Mesenchymal stem cell (in vitro differentiated cells and primary cell): Measurements from ENCODE around the gene KCNQ5.

Experiments
- DNase-seq: peaks from one replicate; pipeline ENCODE4 v3.0.0-alpha.2; 2013
- H2AFZ ChIP-seq: one replicate; pipeline ENCODE4 v1.6.1; 2013; ENCODE audit warnings: low read depth, mild to moderate bottlenecking, control low read depth, inconsistent platforms, low read length, moderate library complexity
- H2AK5ac ChIP-seq: 2 replicates; pipeline ENCODE4 v1.6.1; 2013; ENCODE audit warnings: low read length, moderate library complexity, mild to moderate bottlenecking, inconsistent platforms; ENCODE audit not compliant: severe bottlenecking
- H2BK120ac ChIP-seq: one replicate; pipeline ENCODE4 v1.6.1; 2013; ENCODE audit warnings: low read depth, mild to moderate bottlenecking, inconsistent platforms, low read length, moderate library complexity
- H2BK12ac ChIP-seq, 2 experiments: one replicate each; pipeline ENCODE4 v1.6.1; 2013; ENCODE audit warnings: inconsistent platforms in 2 of 2, low read length in 2 of 2, mild to moderate bottlenecking in 2 of 2, moderate library complexity in 2 of 2, control low read depth in 1 of 2
- H2BK15ac ChIP-seq: one replicate; pipeline ENCODE4 v1.6.1; 2013; ENCODE audit warnings: mild to moderate bottlenecking, low read depth, inconsistent platforms; ENCODE audit not compliant: poor library complexity, severe bottlenecking
- H2BK5ac ChIP-seq: 2 replicates; pipeline ENCODE4 v1.6.1; 2013; ENCODE audit warnings: low read depth, mild to moderate bottlenecking, low read length, control low read depth, inconsistent platforms; ENCODE audit not compliant: poor library complexity, severe bottlenecking
- H3K14ac ChIP-seq, 2 experiments: one replicate each; pipeline ENCODE4 v1.6.1; 2013; ENCODE audit warnings: inconsistent platforms in 2 of 2, low read length in 2 of 2, control low read depth in 1 of 2, mild to moderate bottlenecking in 1 of 2, moderate library complexity in 1 of 2
- H3K18ac ChIP-seq, 2 experiments: one replicate each; pipeline ENCODE4 v1.6.1; 2013; ENCODE audit warnings: inconsistent platforms in 2 of 2, low read length in 2 of 2, control low read depth in 1 of 2, low read depth in 1 of 2, mild to moderate bottlenecking in 1 of 2
- H3K23ac ChIP-seq, 2 experiments: one replicate each; pipeline ENCODE4 v1.6.1; 2013; ENCODE audit warnings: inconsistent platforms in 2 of 2, low read length in 2 of 2, mild to moderate bottlenecking in 2 of 2, moderate library complexity in 2 of 2, control low read depth in 1 of 2
- H3K27ac ChIP-seq: 2 replicates; pipeline ENCODE4 v1.5.1; 2013; ENCODE audit warnings: mild to moderate bottlenecking, moderate library complexity, low read length, control low read depth, inconsistent platforms; ENCODE audit not compliant: poor library complexity, severe bottlenecking
- H3K27me3 ChIP-seq, 2 experiments: 2 replicates each; pipeline versions ENCODE4 v1.6.1 to v1.7.0; 2013; ENCODE audit warnings: low read length in 2 of 2, mild to moderate bottlenecking in 2 of 2, moderate library complexity in 2 of 2, control low read depth in 1 of 2, inconsistent platforms in 1 of 2; ENCODE audit not compliant: control insufficient read depth in 1 of 2, insufficient read depth in 1 of 2
- H3K36me3 ChIP-seq, 2 experiments: 2 replicates each; pipeline versions ENCODE4 v1.6.1 to v1.7.0; 2013; ENCODE audit warnings: low read length in 2 of 2, control low read depth in 1 of 2, inconsistent platforms in 1 of 2, low read depth in 1 of 2, mild to moderate bottlenecking in 1 of 2; ENCODE audit not compliant: insufficient read depth in 2 of 2, control insufficient read depth in 1 of 2
- H3K4ac ChIP-seq, 2 experiments: one replicate each; pipeline ENCODE4 v1.6.1; 2013; ENCODE audit warnings: inconsistent platforms in 2 of 2, low read length in 2 of 2, mild to moderate bottlenecking in 2 of 2, moderate library complexity in 2 of 2, control low read depth in 1 of 2, low read depth in 1 of 2
- H3K4me1 ChIP-seq: 2 replicates; pipeline ENCODE4 v1.6.1; 2013; ENCODE audit warnings: low read depth, low read length, control low read depth; ENCODE audit not compliant: control insufficient read depth, insufficient read depth
- H3K4me2 ChIP-seq: 2 replicates; pipeline ENCODE4 v1.6.1; 2013; ENCODE audit warnings: low read length, mild to moderate bottlenecking, inconsistent platforms; ENCODE audit not compliant: poor library complexity, severe bottlenecking
- H3K4me3 ChIP-seq, 2 experiments: 2 replicates each; pipeline versions ENCODE4 v1.5.1 to v1.7.0; 2013; ENCODE audit warnings: low read length in 2 of 2, mild to moderate bottlenecking in 2 of 2, control low read depth in 1 of 2, low read depth in 1 of 2; ENCODE audit not compliant: insufficient read depth in 1 of 2
- H3K79me1 ChIP-seq: replicated peaks from 2 replicates; pipeline ENCODE4 v1.6.1; 2013; ENCODE audit warnings: mild to moderate bottlenecking, control low read depth, low read length, inconsistent platforms; ENCODE audit not compliant: poor library complexity, severe bottlenecking
- H3K9ac ChIP-seq: 2 replicates; pipeline ENCODE4 v1.7.0; 2013; ENCODE audit warnings: mild to moderate bottlenecking, low read length, moderate library complexity
- H3K9me3 ChIP-seq: 2 replicates; pipeline ENCODE4 v1.7.0; 2013; ENCODE audit warnings: mild to moderate bottlenecking, low read length; ENCODE audit not compliant: control insufficient read depth
- H4K8ac ChIP-seq: one replicate; pipeline ENCODE4 v1.6.1; 2013; ENCODE audit warnings: inconsistent platforms, mild to moderate bottlenecking, low read length, moderate library complexity
- H4K91ac ChIP-seq: one replicate; pipeline ENCODE4 v1.6.1; 2013; ENCODE audit warnings: mild to moderate bottlenecking, low read length, inconsistent platforms
- WGBS: methylation state at CpG from one replicate; pipeline ENCODE4 v1.1.7; 2013; ENCODE audit warnings: mixed read lengths; 5-methylcytosine and 5-hydroxymethylcytosine counted together

The KCNQ5 gene

GRCh38 chr6:72950114-72950860 lies 328.4 kb downstream of the KCNQ5 start:
- Histone ChIP-seq H2BK15ac (no peak overlapping the region), H2AK5ac (no peak overlapping the region), H4K91ac (peak overlapping the region; percentile 64), H2BK5ac (no peak overlapping the region), H3K27ac (no peak overlapping the region), H3K9me3 (no peaks in the 10 kb centered on the region), H3K18ac (no peak overlapping the region), H3K36me3 (no peaks in the 10 kb centered on the region), H2AFZ (no peak overlapping the region), H3K79me1 (no peaks in the 10 kb centered on the region), H3K14ac (no peak overlapping the region), H3K27me3 (no peaks in the 10 kb centered on the region), H2BK120ac (no peak overlapping the region), H3K23ac (no peak overlapping the region), H3K4ac (peak overlapping the region in 1 of 2 experiments; percentile 79), H3K9ac (no peak overlapping the region), H3K4me3 (no peak overlapping the region), H4K8ac (no peak overlapping the region), H2BK12ac (peak overlapping the region in 1 of 2 experiments; percentile 91), H3K4me1 (peaks cover 3% of the 10 kb centered on the region), H3K4me2 (no peak overlapping the region)
- WGBS: 68% methylated on average over 5 of the region's 6 CpGs
- DNase-seq: peak; percentile 95

GRCh38 chr6:72952808-72953630 lies 331.2 kb downstream of the KCNQ5 start:
- H3K4ac ChIP-seq: no peak overlapping the region
- H3K14ac ChIP-seq: no peak overlapping the region

GRCh38 chr6:72953971-72954381 lies 332.1 kb downstream of the KCNQ5 start:
- H3K4ac ChIP-seq: no peak overlapping the region
- WGBS: 84% methylated on average over 2 of the region's 3 CpGs
- H2BK120ac ChIP-seq: no peak overlapping the region
- no peak overlapping the region for H3K27ac ChIP-seq
- no peaks in the 10 kb centered on the region for H3K79me1 ChIP-seq
- no peak overlapping the region for H3K4me3 ChIP-seq
- DNase-seq: peak; percentile 15
- no peak overlapping the region for H3K18ac ChIP-seq
- H2AFZ ChIP-seq: no peak overlapping the region
- H3K14ac ChIP-seq: no peak overlapping the region
- no peak overlapping the region for H4K91ac ChIP-seq
- H2BK15ac ChIP-seq: no peak overlapping the region
- no peak overlapping the region for H4K8ac ChIP-seq
- H2BK12ac ChIP-seq: no peak overlapping the region
- no peak overlapping the region for H3K9ac ChIP-seq
- H3K36me3 ChIP-seq: no peaks in the 10 kb centered on the region
- no peak overlapping the region for H3K23ac ChIP-seq
- H3K4me2 ChIP-seq: no peak overlapping the region
- H3K9me3 ChIP-seq: no peaks in the 10 kb centered on the region
- H2AK5ac ChIP-seq: no peak overlapping the region
- H3K4me1 ChIP-seq: peaks cover 3% of the 10 kb centered on the region
- H2BK5ac ChIP-seq: no peak overlapping the region
- no peaks in the 10 kb centered on the region for H3K27me3 ChIP-seq

More at GRCh38 chr6:72952808-72953630, 331.2 kb downstream of the KCNQ5 start:
- Histone ChIP-seq H3K9me3 (no peaks in the 10 kb centered on the region), H3K23ac (no peak overlapping the region), H2BK15ac (no peak overlapping the region), H3K9ac (no peak overlapping the region), H3K27ac (no peak overlapping the region), H3K27me3 (no peaks in the 10 kb centered on the region), H3K36me3 (no peaks in the 10 kb centered on the region), H3K4me2 (no peak overlapping the region), H3K4me3 (no peak overlapping the region), H3K79me1 (no peaks in the 10 kb centered on the region), H3K4me1 (peaks cover 3% of the 10 kb centered on the region), H2AK5ac (no peak overlapping the region), H3K18ac (no peak overlapping the region), H2BK120ac (no peak overlapping the region), H2AFZ (no peak overlapping the region), H2BK12ac (no peak overlapping the region), H4K91ac (no peak overlapping the region), H2BK5ac (no peak overlapping the region), H4K8ac (no peak overlapping the region)
- DNase-seq: peak; percentile 47
- WGBS: 50% methylated on average over 1 of the region's 2 CpGs

GRCh38 chr6:72954716-72955115 lies 332.9 kb downstream of the KCNQ5 start:
- H3K79me1 ChIP-seq: no peaks in the 10 kb centered on the region
- 83% methylated on average over 4 of the region's 4 CpGs for WGBS
- no peak overlapping the region for H3K9ac ChIP-seq
- no peak overlapping the region for H4K91ac ChIP-seq
- H3K27me3 ChIP-seq: no peaks in the 10 kb centered on the region
- no peak overlapping the region for H3K18ac ChIP-seq
- H3K23ac ChIP-seq: no peak overlapping the region
- H3K36me3 ChIP-seq: no peaks in the 10 kb centered on the region
- no peak overlapping the region for H2AK5ac ChIP-seq
- no peak overlapping the region for H3K4me3 ChIP-seq
- H2AFZ ChIP-seq: no peak overlapping the region
- H2BK12ac ChIP-seq: no peak overlapping the region
- H3K14ac ChIP-seq: no peak overlapping the region
- no peak overlapping the region for H3K4ac ChIP-seq
- H4K8ac ChIP-seq: no peak overlapping the region
- no peak overlapping the region for H3K27ac ChIP-seq
- no peak overlapping the region for H2BK5ac ChIP-seq
- no peak overlapping the region for H2BK15ac ChIP-seq
- no peak overlapping the region for H2BK120ac ChIP-seq
- peaks cover 3% of the 10 kb centered on the region for H3K4me1 ChIP-seq
- no peak overlapping the region for H3K4me2 ChIP-seq
- DNase-seq: no peak
- no peaks in the 10 kb centered on the region for H3K9me3 ChIP-seq
